ENCODE data around the gene CCDC28A.

Gene CCDC28A

GRCh38 chr6:138796771-138797170 lies 23.2 kb downstream of the CCDC28A start:
- DNase-seq: no peak

- DNase-seq: no peak
Measured at GRCh38 chr6:138797806-138798446, 24.4 kb downstream of the CCDC28A start.

GRCh38 chr6:138800377-138801150 lies 27.0 kb downstream of the CCDC28A start:
- DNase-seq: no peak

- DNase-seq: no peak
Measured at GRCh38 chr6:138803331-138803730, 29.8 kb downstream of the CCDC28A start.

- no peak for DNase-seq
Measured at GRCh38 chr6:138803861-138804260, 30.3 kb downstream of the CCDC28A start.

- no peak for DNase-seq
Measured at GRCh38 chr6:138805016-138805765, 31.6 kb downstream of the CCDC28A start.

- DNase-seq: no peak
Measured at GRCh38 chr6:138806889-138807288, 33.3 kb downstream of the CCDC28A start.

- no peak for DNase-seq
Measured at GRCh38 chr6:138809677-138810076, 36.1 kb downstream of the CCDC28A start.

- no peak for DNase-seq
Measured at GRCh38 chr6:138811866-138812265, 38.3 kb downstream of the CCDC28A start.

- DNase-seq: peak; percentile 28
Measured at GRCh38 chr6:138814179-138814834, 40.7 kb downstream of the CCDC28A start.

GRCh38 chr6:138815221-138815620 lies 41.7 kb downstream of the CCDC28A start:
- DNase-seq: no peak

- peak; percentile 77 for DNase-seq
Measured at GRCh38 chr6:138815797-138816528, 42.4 kb downstream of the CCDC28A start.

- peak; percentile 94 for DNase-seq
Measured at GRCh38 chr6:138817799-138818198, 44.2 kb downstream of the CCDC28A start.

GRCh38 chr6:138818496-138819194 lies 45.1 kb downstream of the CCDC28A start:
- DNase-seq: no peak

GRCh38 chr6:138821519-138821918 lies 48.0 kb downstream of the CCDC28A start:
- DNase-seq: peak; percentile 33

GRCh38 chr6:138824482-138825144 lies 51.0 kb downstream of the CCDC28A start:
- DNase-seq: no peak

- no peak for DNase-seq
Measured at GRCh38 chr6:138830248-138830647, 56.7 kb downstream of the CCDC28A start.

GRCh38 chr6:138832182-138832581 lies 58.6 kb downstream of the CCDC28A start:
- no peak for DNase-seq

- DNase-seq: peak; percentile 3
Measured at GRCh38 chr6:138833816-138834539, 60.4 kb downstream of the CCDC28A start.

GRCh38 chr6:138837246-138837645 lies 63.7 kb downstream of the CCDC28A start:
- no peak for DNase-seq
